Measurements from ENCODE around the gene GALNT1.

GALNT1 gene

GRCh38 chr18:35707247-35707646, 125.7 kb downstream of the GALNT1 start:
- no peak for TF ChIP-seq CTCF (IDR thresholded peaks at IDR 0.05; ENCODE audit: low read depth, low read length, missing control alignments)
- no peak for DNase-seq (ENCODE audit: extremely low read depth, low read depth)
- no peak overlapping the region for H3K4me3 ChIP-seq (replicated peaks; ENCODE audit: low read depth, low read length)

GRCh38 chr18:35707674-35708073, 126.1 kb downstream of the GALNT1 start:
- DNase-seq (ENCODE audit: extremely low read depth, low read depth), result no peak
- TF ChIP-seq CTCF (IDR thresholded peaks at IDR 0.05; ENCODE audit: low read depth, low read length, missing control alignments), result no peak
- H3K4me3 ChIP-seq (replicated peaks; ENCODE audit: low read depth, low read length), result no peak overlapping the region

GRCh38 chr18:35710581-35710980, 129.0 kb downstream of the GALNT1 start:
- no peak overlapping the region for H3K4me3 ChIP-seq (replicated peaks; ENCODE audit: low read depth, low read length)
- TF ChIP-seq CTCF (IDR thresholded peaks at IDR 0.05; ENCODE audit: low read depth, low read length, missing control alignments), result no peak
- DNase-seq (ENCODE audit: extremely low read depth, low read depth), result no peak

GRCh38 chr18:35711227-35711626, 129.7 kb downstream of the GALNT1 start:
- DNase-seq (ENCODE audit: extremely low read depth, low read depth), result no peak
- H3K4me3 ChIP-seq (replicated peaks; ENCODE audit: low read depth, low read length), result no peak overlapping the region
- TF ChIP-seq CTCF (IDR thresholded peaks at IDR 0.05; ENCODE audit: low read depth, low read length, missing control alignments), result no peak

- no peak overlapping the region for H3K4me3 ChIP-seq (replicated peaks; ENCODE audit: low read depth, low read length)
- DNase-seq (ENCODE audit: extremely low read depth, low read depth), result peak; percentile 86
- TF ChIP-seq CTCF (IDR thresholded peaks at IDR 0.05; ENCODE audit: low read depth, low read length, missing control alignments), result no peak
Measured at GRCh38 chr18:35713545-35713944, 132.0 kb downstream of the GALNT1 start.

- DNase-seq (ENCODE audit: extremely low read depth, low read depth), result no peak
- no peak overlapping the region for H3K4me3 ChIP-seq (replicated peaks; ENCODE audit: low read depth, low read length)
- no peak for TF ChIP-seq CTCF (IDR thresholded peaks at IDR 0.05; ENCODE audit: low read depth, low read length, missing control alignments)
Measured at GRCh38 chr18:35714539-35714938, 133.0 kb downstream of the GALNT1 start.

- DNase-seq (ENCODE audit: extremely low read depth, low read depth), result no peak
- no peak overlapping the region for H3K4me3 ChIP-seq (replicated peaks; ENCODE audit: low read depth, low read length)
- TF ChIP-seq CTCF (IDR thresholded peaks at IDR 0.05; ENCODE audit: low read depth, low read length, missing control alignments), result no peak
Measured at GRCh38 chr18:35715139-35715538, 133.6 kb downstream of the GALNT1 start.

All from HFF-Myc (cell line).